H1 (cell line): ENCODE measurements around the gene LGALS9. TPM values are rescaled to one million over a fixed set of nuclear protein-coding genes. Genes with fewer than 3 reads are reported as not detected.

Experiments used
- CTCF ChIA-PET: fragments of 300-600 bp; sonication (Branson Sonifier 250); formaldehyde crosslinking; loops from one replicate; lab custom pipeline; 2021; ENCODE audit not compliant: partially characterized antibody; lab: Charles Lee
- POLR2A ChIA-PET: fragments of 300-600 bp; sonication (Branson Sonifier 250); formaldehyde crosslinking; loops from one replicate; lab custom pipeline; 2021; ENCODE audit warnings: inconsistent platforms; ENCODE audit not compliant: partially characterized antibody; lab: Charles Lee
- DNase-seq, 2 experiments: peaks; one replicate each; pipeline versions ENCODE4 v3.0.0 to v3.0.0-alpha.2; 2010 to 2022; ENCODE audit warnings: low spot score in 2 of 2, low read depth in 1 of 2, mixed read lengths in 1 of 2
- FAIRE-seq: peaks from 2 replicates; lab custom pipeline; 2011; peaks lifted over from hg19 to GRCh38; lab: Jason Lieb, UNC
- H2AFZ ChIP-seq: 2 replicates; pipeline ENCODE4 v1.8.1; 2012; ENCODE audit warnings: low read length, inconsistent platforms
- H2AK5ac ChIP-seq: 2 replicates; pipeline ENCODE4 v1.6.1; 2013; ENCODE audit warnings: low read depth, low read length
- H2BK120ac ChIP-seq: replicated peaks from 2 replicates; pipeline ENCODE3; 2013; ENCODE audit warnings: low read depth, low read length, inconsistent platforms
- H2BK12ac ChIP-seq: 2 replicates; pipeline ENCODE4 v1.6.1; 2013; ENCODE audit warnings: low read depth, low read length
- H2BK15ac ChIP-seq: 2 replicates; pipeline ENCODE4 v1.6.1; 2013; ENCODE audit warnings: low read length
- H2BK20ac ChIP-seq: 2 replicates; pipeline ENCODE4 v1.6.1; 2013; ENCODE audit warnings: low read length
- H2BK5ac ChIP-seq: 2 replicates; pipeline ENCODE4 v1.6.1; 2013; ENCODE audit warnings: low read depth, low read length
- H3K14ac ChIP-seq: 2 replicates; pipeline ENCODE4 v1.6.1; 2013; ENCODE audit warnings: inconsistent platforms; ENCODE audit not compliant: insufficient read length
- H3K18ac ChIP-seq: 2 replicates; pipeline ENCODE4 v1.6.1; 2013; ENCODE audit warnings: low read length; ENCODE audit errors: extremely low read depth
- H3K23ac ChIP-seq: 2 replicates; pipeline ENCODE4 v1.6.1; 2013; ENCODE audit warnings: inconsistent platforms; ENCODE audit not compliant: insufficient read length
- H3K23me2 ChIP-seq: 2 replicates; pipeline ENCODE4 v1.6.1; 2013; ENCODE audit warnings: low read depth, low read length
- H3K27ac ChIP-seq: 2 replicates; pipeline ENCODE4 v1.6.1; 2011; ENCODE audit warnings: low read depth, low read length, inconsistent platforms
- H3K27me3 ChIP-seq, 4 experiments: replicated peaks in 1 of 4; 1 replicate in 1 of 4; 2 replicates in 3 of 4; pipeline versions ENCODE4 v1.6.1 to v1.8.1; 2011 to 2013; ENCODE audit warnings: low read length in 3 of 4, mild to moderate bottlenecking in 3 of 4, inconsistent platforms in 2 of 4, mixed read lengths in 2 of 4, moderate library complexity in 1 of 4; ENCODE audit not compliant: control insufficient read depth in 3 of 4, insufficient read depth in 3 of 4; ENCODE audit errors: extremely low read depth in 1 of 4
- H3K36me3 ChIP-seq, 4 experiments: 2 replicates each; pipeline versions ENCODE4 v1.6.1 to v1.8.1; 2011 to 2013; ENCODE audit warnings: mild to moderate bottlenecking in 4 of 4, low read length in 3 of 4, moderate library complexity in 2 of 4, control low read depth in 1 of 4, inconsistent platforms in 1 of 4; ENCODE audit not compliant: insufficient read depth in 4 of 4, control insufficient read depth in 2 of 4
- H3K4ac ChIP-seq: replicated peaks from 2 replicates; pipeline ENCODE3; 2013; ENCODE audit warnings: low read length, low read depth, mixed read lengths, inconsistent platforms; ENCODE audit not compliant: insufficient read length
- H3K4me1 ChIP-seq, 4 experiments: replicated peaks in 1 of 4; 1 replicate in 1 of 4; 2 replicates in 3 of 4; pipeline versions ENCODE4 v1.6.1 to v1.8.1; 2011 to 2013; ENCODE audit warnings: low read length in 3 of 4, inconsistent platforms in 2 of 4, mixed read lengths in 1 of 4; ENCODE audit not compliant: insufficient read depth in 4 of 4, control insufficient read depth in 3 of 4
- H3K4me2 ChIP-seq, 2 experiments: 2 replicates each; pipeline versions ENCODE4 v1.6.1 to v1.8.1; 2011 to 2013; ENCODE audit warnings: low read depth in 2 of 2, low read length in 2 of 2, control low read depth in 1 of 2, inconsistent platforms in 1 of 2, mild to moderate bottlenecking in 1 of 2; ENCODE audit not compliant: insufficient read depth in 1 of 2
- H3K4me3 ChIP-seq, 4 experiments: fragments of 200-600, 300-600 bp in 1 of 4; sonication (generic), shearing (Covaris generic), sonication (Bioruptor Twin) in 1 of 4; 2 replicates each; pipeline versions ENCODE4 v1.5.1 to v1.8.1; 2011 to 2016; ENCODE audit warnings: low read length in 4 of 4, low read depth in 3 of 4, control low read depth in 2 of 4, inconsistent platforms in 2 of 4, mild to moderate bottlenecking in 2 of 4, mixed read lengths in 1 of 4, moderate library complexity in 1 of 4; ENCODE audit not compliant: insufficient read depth in 2 of 4; ENCODE audit errors: extremely low read depth in 1 of 4
- H3K56ac ChIP-seq: replicated peaks from 2 replicates; pipeline ENCODE3; 2013; ENCODE audit warnings: low read depth, mild to moderate bottlenecking, mixed read lengths, low read length, inconsistent platforms; ENCODE audit not compliant: insufficient read length
- H3K79me1 ChIP-seq: 2 replicates; pipeline ENCODE4 v1.6.1; 2013; ENCODE audit warnings: low read depth, low read length, control low read depth
- H3K79me2 ChIP-seq, 2 experiments: 2 replicates each; pipeline versions ENCODE4 v1.6.1 to v1.8.1; 2012 to 2013; ENCODE audit warnings: low read length in 2 of 2, mild to moderate bottlenecking in 2 of 2, inconsistent platforms in 1 of 2; ENCODE audit not compliant: insufficient read depth in 2 of 2, control insufficient read depth in 1 of 2
- H3K9ac ChIP-seq, 4 experiments: replicated peaks in 1 of 4; 1 replicate in 1 of 4; 2 replicates in 3 of 4; pipeline versions ENCODE4 v1.6.1 to v1.8.1; 2011 to 2013; ENCODE audit warnings: low read depth in 3 of 4, low read length in 3 of 4, control low read depth in 2 of 4, mild to moderate bottlenecking in 2 of 4, moderate library complexity in 2 of 4, inconsistent platforms in 1 of 4; ENCODE audit errors: extremely low read depth in 1 of 4
- H3K9me3 ChIP-seq, 2 experiments: 2 replicates each; pipeline versions ENCODE4 v1.6.1 to v1.8.1; 2012 to 2013; ENCODE audit warnings: mild to moderate bottlenecking in 2 of 2, moderate library complexity in 2 of 2, control low read depth in 1 of 2, inconsistent platforms in 1 of 2, low read depth in 1 of 2, low read length in 1 of 2, mixed read lengths in 1 of 2; ENCODE audit not compliant: insufficient read depth in 2 of 2
- H4K20me1 ChIP-seq, 2 experiments: replicated peaks in 1 of 2; 2 replicates each; pipeline versions ENCODE3 to v1.8.1; 2011 to 2013; ENCODE audit warnings: inconsistent platforms in 2 of 2, low read length in 2 of 2, mild to moderate bottlenecking in 1 of 2; ENCODE audit not compliant: insufficient read depth in 2 of 2, control insufficient read depth in 1 of 2
- H4K5ac ChIP-seq: 2 replicates; pipeline ENCODE4 v1.6.1; 2013; ENCODE audit warnings: low read length, low read depth, mixed read lengths, inconsistent platforms; ENCODE audit not compliant: insufficient read length
- H4K8ac ChIP-seq: 2 replicates; pipeline ENCODE4 v1.8.0; 2013; ENCODE audit warnings: mild to moderate bottlenecking, moderate library complexity, low read length, inconsistent platforms; ENCODE audit not compliant: insufficient read depth; ENCODE audit errors: extremely low read depth
- H4K91ac ChIP-seq: replicated peaks from 2 replicates; pipeline ENCODE3; 2013; ENCODE audit warnings: low read length, mixed read lengths, inconsistent platforms; ENCODE audit not compliant: insufficient read length
- ASH2L ChIP-seq: fragments of 200-600, 300-600 bp; sonication (generic); IDR thresholded peaks from one replicate; pipeline ENCODE4 v1.7.1; 2017; ENCODE audit warnings: low read length
- RAD21 ChIP-seq, 2 experiments: IDR thresholded peaks in 1 of 2; conservative IDR thresholded peaks in 1 of 2; 2 replicates each; pipeline ENCODE4 v1.6.1; 2011; ENCODE audit warnings: low read depth in 2 of 2, low read length in 2 of 2, improper control_type of control experiment in 1 of 2, inconsistent platforms in 1 of 2, mild to moderate bottlenecking in 1 of 2, moderate library complexity in 1 of 2
- WGBS, 2 experiments: shearing (Covaris generic) in 1 of 2; methylation state at CpG; one replicate each; pipeline versions ENCODE4 v1.1.6 to v1.1.7; 2013 to 2015; ENCODE audit warnings: low lambda C conversion rate in 2 of 2, mixed read lengths in 2 of 2, inconsistent platforms in 1 of 2, low coverage in 1 of 2, missing lambda C conversion rate in 1 of 2; ENCODE audit not compliant: insufficient replicate concordance in 2 of 2, insufficient coverage in 1 of 2, insufficient read length in 1 of 2; ENCODE audit errors: extremely low coverage in 1 of 2, missing lambda C conversion rate in 1 of 2; 5-methylcytosine and 5-hydroxymethylcytosine counted together
- polyA plus RNA-seq, 7 experiments: library from polyadenylated mRNA; depleted of rRNA in 3 of 7; stranded (reverse) in 5 of 7; unstranded in 2 of 7; fragments of >200 nt in 5 of 7; fragments of 200-250 nt in 2 of 7; gene quantifications; 1 replicate in 5 of 7; 2 replicates in 1 of 7; 4 replicates in 1 of 7; pipeline versions ENCODE4 v1.2.1 to v1.2.3, GENCODE V29; 2011 to 2013; ENCODE audit warnings: missing spikeins in 2 of 7, mixed read lengths in 2 of 7
- total RNA-seq: library from RNA; stranded (reverse); fragmentation: NEBNext Ultra II Directional; extraction: Animal tissue kit (Norgen Biotek cat#: 25700); gene quantifications from 2 replicates; pipeline ENCODE4 v1.2.1, GENCODE V29; 2021
- TF ChIP-seq, protein P1 (sequence below), 3 experiments: IDR thresholded peaks; 1 replicate in 2 of 3; 2 replicates in 1 of 3; pipeline versions ENCODE4 v1.5.1 to v1.6.1; 2011; ENCODE audit warnings: low read length in 3 of 3, mild to moderate bottlenecking in 3 of 3, inconsistent platforms in 2 of 3, low read depth in 1 of 3, moderate library complexity in 1 of 3; ENCODE audit not compliant: insufficient read depth in 1 of 3; ENCODE audit errors: control extremely low read depth in 1 of 3

The LGALS9 gene
- total and polyA plus RNA-seq, 2 of the 8 experiments (the other 6 are each of a cell fraction or from before 2014, with no cell fraction given): 0.95 to 1.7 TPM

DNA sequence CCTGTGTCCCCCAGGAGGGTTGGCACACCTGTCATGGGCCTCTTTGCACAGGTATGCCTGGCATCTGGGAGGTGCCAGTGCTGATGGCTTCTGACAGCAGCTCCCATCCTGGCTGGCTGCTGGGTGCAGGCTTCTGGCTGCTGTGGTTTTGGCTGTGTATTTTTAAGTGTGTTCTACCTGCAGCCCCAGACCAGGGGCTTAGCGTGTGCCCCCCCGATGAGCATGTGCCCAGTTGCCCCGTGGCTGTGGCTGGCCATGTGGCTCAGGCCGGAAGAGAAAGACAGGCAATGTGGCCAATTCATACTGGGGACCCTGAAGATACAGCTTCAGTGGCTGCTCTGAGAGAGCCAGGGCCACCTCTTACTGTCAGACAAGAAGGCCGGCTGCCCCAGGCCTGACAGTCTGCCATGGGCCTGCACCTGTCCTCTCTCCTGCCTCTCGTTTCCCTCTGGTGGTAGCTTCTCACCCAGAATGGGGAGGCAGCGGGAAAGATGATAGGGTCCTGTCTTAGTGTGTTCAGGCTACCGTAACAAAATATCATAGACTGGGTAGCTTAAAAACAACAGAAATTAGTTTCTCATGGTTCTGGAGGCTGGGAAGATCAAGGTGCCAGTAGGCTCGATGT, 37.6 kb upstream of the LGALS9 start:
- Histone ChIP-seq H2BK20ac (no peak overlapping the region), H2BK120ac (no peak overlapping the region), H3K23me2 (no peaks in the 10 kb centered on the region), H3K36me3 (no peaks in the 10 kb centered on the region; a peak in 2 of 8 replicates), H3K79me2 (no peaks in the 10 kb centered on the region), H2AK5ac (no peak overlapping the region), H2BK5ac (no peak overlapping the region), H3K14ac (no peak overlapping the region), H3K18ac (no peak overlapping the region), H2BK15ac (no peak overlapping the region), H4K91ac (no peak overlapping the region), H3K4ac (no peak overlapping the region), H3K9me3 (no peaks in the 10 kb centered on the region), H3K23ac (no peak overlapping the region), H2AFZ (no peak overlapping the region), H2BK12ac (no peak overlapping the region), H3K27me3 (no peaks in the 10 kb centered on the region), H3K4me3 (no peak overlapping the region), H3K27ac (no peak overlapping the region), H4K20me1 (peaks cover 0 to 2% of the 10 kb centered on the region in 2 experiments), H3K79me1 (no peaks in the 10 kb centered on the region), H4K5ac (no peak overlapping the region), H3K56ac (no peak overlapping the region), H4K8ac (no peak overlapping the region), H3K9ac (no peak overlapping the region), H3K4me2 (no peak overlapping the region), H3K4me1 (0 out of 7 replicates have a peak, but pooled peaks cover 0 to 2% (median 0%) of the 10 kb centered on the region in 4 experiments)
- POLR2A ChIA-PET: interaction anchor here (0.8 to 1.0 kb wide), 3 partner anchors 10 to 248 kb away, joined by 3 read pairs; no protein-coding TSS in a partner anchor
- TF ChIP-seq ASH2L: no peak
- TF ChIP-seq, protein P1, sequence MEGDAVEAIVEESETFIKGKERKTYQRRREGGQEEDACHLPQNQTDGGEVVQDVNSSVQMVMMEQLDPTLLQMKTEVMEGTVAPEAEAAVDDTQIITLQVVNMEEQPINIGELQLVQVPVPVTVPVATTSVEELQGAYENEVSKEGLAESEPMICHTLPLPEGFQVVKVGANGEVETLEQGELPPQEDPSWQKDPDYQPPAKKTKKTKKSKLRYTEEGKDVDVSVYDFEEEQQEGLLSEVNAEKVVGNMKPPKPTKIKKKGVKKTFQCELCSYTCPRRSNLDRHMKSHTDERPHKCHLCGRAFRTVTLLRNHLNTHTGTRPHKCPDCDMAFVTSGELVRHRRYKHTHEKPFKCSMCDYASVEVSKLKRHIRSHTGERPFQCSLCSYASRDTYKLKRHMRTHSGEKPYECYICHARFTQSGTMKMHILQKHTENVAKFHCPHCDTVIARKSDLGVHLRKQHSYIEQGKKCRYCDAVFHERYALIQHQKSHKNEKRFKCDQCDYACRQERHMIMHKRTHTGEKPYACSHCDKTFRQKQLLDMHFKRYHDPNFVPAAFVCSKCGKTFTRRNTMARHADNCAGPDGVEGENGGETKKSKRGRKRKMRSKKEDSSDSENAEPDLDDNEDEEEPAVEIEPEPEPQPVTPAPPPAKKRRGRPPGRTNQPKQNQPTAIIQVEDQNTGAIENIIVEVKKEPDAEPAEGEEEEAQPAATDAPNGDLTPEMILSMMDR (IDR thresholded peaks at IDR 0.05; ENCODE audit: control extremely low read depth in 1 of 3, insufficient read depth in 1 of 3, low read depth in 1 of 3, low read length in 3 of 3): 0 out of 4 replicates have a peak, but pooled peaks of 1 of the 3 experiments have one; percentile 1
- 0 out of 4 replicates have a peak, but pooled peaks have one; percentile 10 to 28 for TF ChIP-seq RAD21 (IDR thresholded peaks at IDR 0.05 in 1 of 2, conservative IDR thresholded peaks at IDR 0.05 in 1 of 2; ENCODE audit: low read depth in 2 of 2, low read length in 2 of 2)
- 91% methylated on average over 9 of the region's 9 CpGs; no CpG with 5 or more reads in 1 of the 2 experiments for whole genome bisulfite sequencing, 2 experiments
- DNase-seq (no peak), FAIRE-seq (no peak)
- CTCF ChIA-PET: interaction anchor here (0.8 to 13.3 kb wide), 14 partner anchors 8 to 211 kb away, joined by 3 to 150 read pairs (median 4); partner anchors contain the start of gene KSR1
